NCI-H2107 treated with DMSO at 0.1 percent for 48 hours (cell line): ENCODE data around the gene AIFM2.
"Not testable (repeated sequence)": the region's sequence is repeated elsewhere in the genome, so short reads cannot be mapped to it uniquely, and the experiment has no call there.

Experiments used
- DNase-seq: peaks from one replicate; lab custom pipeline; 2025; ENCODE audit not compliant: unreplicated experiment; lab: John Stamatoyannopoulos, UW

The AIFM2 gene

GRCh38 chr10:70132098-70133029, at the start of gene AIFM2:
Gene AIFM2, minus strand, starts transcription at chr10:70132825. Its CDS starts 8,741 bp downstream, at chr10:70124084.
- DNase-seq = no peak

DNA sequence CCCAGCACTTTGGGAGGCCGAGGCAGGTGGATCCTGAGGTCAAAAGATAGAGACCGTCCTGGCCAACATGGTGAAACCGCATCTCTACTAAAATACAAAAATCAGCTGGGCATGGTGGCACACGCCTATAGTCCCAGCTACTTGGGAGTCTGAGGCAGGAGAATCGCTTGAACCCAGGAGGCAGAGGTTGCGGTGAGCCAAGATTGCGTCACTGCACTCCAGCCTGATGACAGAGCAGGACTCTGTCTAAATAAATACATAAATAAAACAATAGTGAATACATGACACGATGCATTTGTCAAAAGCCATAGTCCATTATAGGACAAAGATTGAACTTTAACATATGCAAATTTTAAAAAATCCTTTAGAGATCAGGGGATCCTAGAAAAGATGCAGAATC, 46.6 kb upstream of the AIFM2 start:
- not testable (repeated sequence) for DNase-seq

DNA sequence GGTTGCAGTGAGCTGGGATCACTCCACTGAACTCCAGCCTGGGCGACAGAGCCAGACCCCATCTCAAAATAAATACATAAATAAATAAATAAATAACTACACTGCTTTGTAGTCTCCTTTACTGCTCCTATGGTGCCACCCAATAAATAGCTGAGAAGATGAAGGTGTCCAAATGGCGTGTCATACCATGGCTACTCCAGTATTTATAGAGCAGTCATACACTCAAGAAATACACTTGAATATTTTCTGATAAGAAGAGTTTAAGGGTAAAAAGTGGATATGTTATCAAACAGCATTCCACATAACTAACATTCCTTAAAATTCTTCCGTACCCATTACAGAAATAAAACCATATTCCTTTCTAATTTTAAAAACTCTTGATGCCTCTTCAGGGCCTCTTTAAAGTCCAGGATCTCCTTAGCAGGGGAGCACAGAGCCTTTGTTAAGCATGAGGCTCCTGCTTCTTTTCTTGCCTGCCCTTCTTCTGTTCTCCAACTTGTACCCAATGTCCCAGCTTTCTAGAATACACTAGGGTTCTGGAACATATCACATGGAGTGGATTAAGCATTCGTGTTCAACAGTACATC, 45.6 kb upstream of the AIFM2 start:
- no peak for DNase-seq

- DNase-seq = no peak
Observed at GRCh38 chr10:70176441-70176840, 43.8 kb upstream of the AIFM2 start.

DNA sequence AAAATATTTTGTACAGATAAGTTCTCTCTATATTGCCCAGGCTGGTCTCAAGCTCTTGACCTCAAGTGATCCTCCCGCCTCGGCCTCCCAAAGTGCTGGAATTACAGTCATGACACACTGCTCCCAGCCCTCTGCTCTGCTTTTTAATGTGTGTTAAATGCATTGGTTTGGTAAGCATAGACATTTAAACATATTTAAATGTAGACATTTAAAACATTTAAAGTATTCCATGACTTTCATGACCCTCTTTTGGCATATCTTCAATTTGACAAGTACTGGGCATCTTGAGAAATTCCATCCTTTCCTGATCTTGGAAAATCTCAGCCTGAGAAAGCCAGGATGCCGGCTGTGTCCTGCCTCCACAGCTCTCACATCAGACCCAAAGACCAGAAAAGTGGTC, 42.9 kb upstream of the AIFM2 start:
- DNase-seq = no peak

GRCh38 chr10:70174058-70174741, 41.6 kb upstream of the AIFM2 start:
- DNase-seq = no peak

GRCh38 chr10:70169649-70170364, 37.2 kb upstream of the AIFM2 start:
- no peak for DNase-seq

DNA sequence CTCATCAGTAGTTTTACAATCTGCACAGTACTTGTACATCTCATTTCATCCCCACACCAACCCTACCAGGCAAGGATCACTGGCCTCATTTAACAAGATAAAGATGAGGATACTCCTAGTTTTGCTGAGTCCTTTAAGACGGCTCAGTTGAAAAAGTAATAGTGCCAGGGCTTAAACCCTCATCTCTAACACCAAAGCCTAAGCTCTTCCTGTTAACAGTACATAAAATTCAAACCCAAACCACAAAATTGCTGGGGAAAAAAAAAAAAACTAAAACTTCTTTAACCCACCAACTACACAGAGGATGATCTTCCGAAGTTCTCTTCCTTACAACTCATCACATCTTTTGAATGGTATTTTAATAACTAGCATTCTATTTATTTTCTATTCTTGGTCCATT, 36.4 kb upstream of the AIFM2 start:
- no peak for DNase-seq

- DNase-seq = no peak
Observed at GRCh38 chr10:70167246-70167645, 34.6 kb upstream of the AIFM2 start.

DNA sequence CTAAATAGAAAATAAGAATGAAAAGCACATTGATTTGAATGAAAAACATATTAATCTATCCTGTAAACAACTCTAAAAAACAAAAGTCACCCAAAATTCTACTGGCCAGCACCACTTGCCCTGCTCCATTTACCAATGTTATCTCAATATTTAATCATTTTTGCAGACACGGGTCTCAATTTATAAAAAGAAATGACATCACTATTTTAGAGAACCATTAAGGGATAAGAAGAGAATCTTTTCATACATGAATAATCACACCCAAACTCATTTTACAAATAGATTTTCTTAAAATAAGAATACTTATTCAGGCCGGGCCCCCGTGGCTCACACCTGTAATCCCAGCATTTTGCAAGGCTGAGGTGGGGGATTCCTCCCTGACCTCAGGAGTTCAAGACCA, 33.8 kb upstream of the AIFM2 start:
- DNase-seq = no peak

DNA sequence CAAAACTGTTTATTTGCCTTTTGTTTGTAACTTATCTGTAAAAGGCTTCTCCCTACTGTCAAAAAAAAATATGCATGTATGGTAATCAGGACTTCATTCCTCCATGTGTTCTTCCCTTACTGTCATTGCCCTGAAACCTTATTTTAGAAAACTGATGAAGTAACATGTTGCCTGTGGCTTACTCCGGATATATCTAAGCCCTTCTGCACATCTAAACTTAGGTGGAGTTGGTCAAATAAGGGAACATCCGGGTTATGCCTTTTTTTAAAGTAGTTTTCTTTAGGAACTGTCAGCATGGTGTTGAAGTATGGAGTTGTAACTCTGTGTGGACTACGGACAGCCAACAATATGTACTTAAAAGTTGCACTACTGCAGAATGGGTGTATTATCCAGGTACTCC, 31.5 kb upstream of the AIFM2 start:
- DNase-seq = no peak

GRCh38 chr10:70163448-70163847, 30.8 kb upstream of the AIFM2 start:
- no peak for DNase-seq

DNA sequence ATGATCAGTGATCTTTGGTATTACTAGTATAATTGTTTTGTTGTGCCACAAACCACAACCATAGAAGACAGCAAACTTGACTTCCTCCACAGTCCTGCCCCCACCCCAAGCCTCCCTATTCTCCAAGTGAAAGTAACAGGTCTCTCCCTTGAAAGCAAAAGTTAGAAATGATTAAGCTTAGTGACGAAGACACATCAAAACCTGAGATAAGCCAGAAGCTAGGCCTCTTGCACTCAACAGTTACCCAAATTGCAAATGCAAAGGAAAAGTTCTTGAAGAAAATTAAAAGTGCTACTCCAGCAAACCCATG, 30.2 kb upstream of the AIFM2 start:
- no peak for DNase-seq

- no peak for DNase-seq
Observed at GRCh38 chr10:70162151-70162891, 29.7 kb upstream of the AIFM2 start.

DNA sequence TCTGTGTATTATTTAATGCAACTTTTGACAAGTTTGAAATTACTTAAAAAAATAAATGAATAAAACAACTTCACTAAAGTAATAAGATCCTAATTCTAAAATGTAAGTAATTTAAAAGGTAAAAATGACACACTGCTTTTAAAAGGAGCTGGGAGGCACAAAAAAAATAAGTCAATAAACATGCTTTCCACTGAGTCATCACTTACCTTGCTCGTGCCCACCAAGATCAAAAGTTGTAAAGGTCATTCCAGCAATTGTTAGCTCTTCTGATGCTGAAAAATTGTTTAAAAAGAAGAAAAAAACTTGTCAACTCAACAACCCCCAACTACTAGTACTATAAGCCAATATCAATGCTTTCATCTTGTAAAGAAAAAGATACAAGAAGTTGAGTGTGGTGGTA, 28.2 kb upstream of the AIFM2 start:
- no peak for DNase-seq

DNA sequence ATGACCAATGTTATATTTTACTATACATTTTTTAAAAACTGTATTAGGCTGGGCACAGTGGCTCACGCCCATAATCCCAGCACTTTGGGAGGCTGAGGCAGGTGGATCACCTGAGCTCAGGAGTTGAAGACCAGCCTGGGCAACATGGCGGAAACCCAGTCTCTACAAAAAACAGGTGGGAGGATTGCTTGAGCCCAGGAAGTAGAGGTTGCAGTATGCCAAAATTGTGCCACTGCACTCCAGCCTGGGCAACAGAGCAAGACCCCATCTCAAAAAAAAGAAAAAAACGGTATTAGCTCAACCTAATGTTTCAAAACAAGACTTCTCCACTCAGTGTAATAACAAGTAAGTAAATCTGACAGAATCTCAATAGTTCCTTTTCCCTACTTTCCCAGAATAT, 26.7 kb upstream of the AIFM2 start:
- not testable (repeated sequence) for DNase-seq

GRCh38 chr10:70158113-70158512, 25.5 kb upstream of the AIFM2 start:
- no peak for DNase-seq

DNA sequence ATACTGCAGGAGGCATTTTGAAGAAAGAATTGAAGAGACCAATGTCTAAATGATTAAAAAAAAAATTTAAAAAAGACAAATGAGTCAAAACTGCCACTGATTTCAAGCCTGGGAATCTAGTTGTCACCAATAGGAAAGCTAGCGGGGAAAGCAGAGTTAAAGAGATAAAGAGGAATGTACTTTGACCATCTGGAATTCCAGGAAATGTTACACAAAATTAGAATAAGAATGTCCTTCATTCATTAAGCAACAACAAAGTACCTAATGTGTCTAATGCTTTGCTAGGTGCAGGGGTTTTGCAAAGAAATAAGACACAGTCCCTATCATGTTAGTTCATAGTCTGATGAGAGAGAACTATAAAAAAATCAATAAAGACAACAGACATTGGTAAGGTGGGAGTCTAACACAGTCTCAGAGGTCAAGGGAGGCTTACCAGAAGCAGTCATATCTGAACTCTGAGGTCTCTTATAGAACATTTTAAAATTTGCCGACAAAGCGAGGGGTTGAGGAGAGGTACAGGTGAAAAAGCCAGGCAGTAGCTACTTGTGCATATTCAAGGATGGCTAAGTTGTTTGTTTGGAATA, 22.7 kb upstream of the AIFM2 start:
- no peak for DNase-seq

DNA sequence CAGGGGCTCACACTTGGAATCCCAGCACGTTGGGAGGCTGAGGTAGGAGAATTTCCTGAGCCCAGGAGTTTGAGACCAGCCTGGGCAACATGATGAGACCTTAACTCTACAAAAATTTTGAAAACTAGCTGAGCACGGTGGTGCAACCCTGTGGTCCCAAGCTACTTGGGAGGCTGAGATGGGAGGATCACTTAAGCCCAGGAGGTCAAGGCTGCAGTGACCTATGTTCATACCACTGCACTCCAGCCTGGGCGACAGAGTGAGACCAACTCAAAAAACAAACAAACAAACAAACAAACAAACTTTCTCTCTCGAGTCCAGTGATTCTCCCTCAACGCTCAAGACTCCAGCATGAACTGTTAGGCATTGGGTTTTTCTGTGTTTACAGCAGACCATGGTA, 15.9 kb upstream of the AIFM2 start:
- no peak for DNase-seq

- DNase-seq = no peak
Observed at GRCh38 chr10:70147259-70147625, 14.6 kb upstream of the AIFM2 start.
